DMS53 treated with DMSO at 0.1 percent for 48 hours (cell line): ENCODE measurements around the gene ZNF24.
A peak's percentile ranks its signal among the peaks of the same experiment; 100 is the strongest.

Source experiments
- DNase-seq: peaks from one replicate; lab custom pipeline; 2025; ENCODE audit not compliant: unreplicated experiment; lab: John Stamatoyannopoulos, UW

ZNF24 gene

GRCh38 chr18:35355140-35355618 lies 11.0 kb upstream of the ZNF24 start:
- peak; percentile 83 for DNase-seq

DNA sequence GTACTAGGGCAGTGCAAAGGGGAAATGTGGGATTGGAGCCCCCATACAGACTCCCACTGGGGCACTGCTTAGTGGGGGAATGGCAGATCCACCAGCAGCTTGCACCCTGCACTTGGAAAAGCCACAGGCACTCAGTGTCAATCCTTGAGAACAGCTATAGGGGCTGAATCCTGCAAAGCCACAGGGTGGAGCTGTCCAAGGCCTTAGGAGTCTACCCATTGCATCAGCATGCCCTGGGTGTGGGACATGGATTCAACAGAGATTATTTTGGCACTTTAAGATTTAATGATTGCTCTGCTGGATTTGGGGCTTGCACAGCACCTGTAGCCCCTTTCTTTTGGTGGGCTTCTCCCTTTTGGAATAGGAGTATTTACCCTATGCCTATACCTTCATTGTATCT lies 8.6 kb upstream of the ZNF24 start:
- DNase-seq = no peak

GRCh38 chr18:35352283-35352682 lies 8.1 kb upstream of the ZNF24 start:
- no peak for DNase-seq

GRCh38 chr18:35348001-35348400 lies 3.8 kb upstream of the ZNF24 start:
- DNase-seq = no peak

- DNase-seq = no peak
Observed at GRCh38 chr18:35345950-35346349, 1.7 kb upstream of the ZNF24 start.

- peak; percentile 95 for DNase-seq
Observed at GRCh38 chr18:35345460-35345921, 1.3 kb upstream of the ZNF24 start.

GRCh38 chr18:35344736-35345459 lies 678 bp upstream of the ZNF24 start:
- no peak for DNase-seq

DNA sequence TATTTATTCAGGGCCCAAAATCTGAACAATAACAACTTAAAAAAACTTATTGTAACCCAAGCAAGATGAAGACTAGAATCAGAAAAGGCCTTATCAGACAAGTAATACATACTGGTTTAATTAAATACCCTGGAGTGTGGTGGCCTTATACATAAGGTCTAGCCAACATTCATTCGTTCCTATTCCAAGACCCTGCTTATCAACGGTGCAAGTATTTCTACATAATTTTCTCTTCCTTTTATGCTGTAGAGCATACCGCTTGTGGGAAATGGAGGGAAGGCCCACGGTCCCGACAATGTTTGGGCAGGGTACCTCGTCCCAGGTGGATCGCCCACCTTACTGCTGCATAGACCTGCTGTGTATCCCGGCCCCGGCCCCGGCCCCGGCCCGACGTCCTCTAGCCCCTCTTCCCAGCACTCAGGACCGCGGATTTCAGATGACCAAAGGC lies 708 bp downstream of the ZNF24 start:
- DNase-seq = no peak

DNA sequence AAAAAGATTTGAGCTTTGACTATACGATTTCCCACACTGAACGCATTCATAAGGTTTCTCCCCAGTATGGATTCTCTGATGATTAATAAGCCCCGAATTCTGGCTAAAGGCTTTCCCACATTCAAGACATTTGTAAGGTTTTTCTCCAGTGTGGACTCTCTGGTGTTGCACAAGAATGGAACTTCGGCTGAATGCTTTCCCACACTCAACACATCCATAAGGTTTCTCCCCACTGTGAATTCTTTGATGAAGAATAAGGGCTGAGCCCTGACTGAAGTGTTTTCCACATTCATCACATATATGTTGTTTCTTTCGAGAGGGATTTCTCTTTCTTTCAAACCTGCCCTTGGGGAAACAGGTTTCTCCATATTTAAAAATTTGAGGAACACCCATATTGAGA lies 6.9 kb downstream of the ZNF24 start:
- DNase-seq = no peak

DNA sequence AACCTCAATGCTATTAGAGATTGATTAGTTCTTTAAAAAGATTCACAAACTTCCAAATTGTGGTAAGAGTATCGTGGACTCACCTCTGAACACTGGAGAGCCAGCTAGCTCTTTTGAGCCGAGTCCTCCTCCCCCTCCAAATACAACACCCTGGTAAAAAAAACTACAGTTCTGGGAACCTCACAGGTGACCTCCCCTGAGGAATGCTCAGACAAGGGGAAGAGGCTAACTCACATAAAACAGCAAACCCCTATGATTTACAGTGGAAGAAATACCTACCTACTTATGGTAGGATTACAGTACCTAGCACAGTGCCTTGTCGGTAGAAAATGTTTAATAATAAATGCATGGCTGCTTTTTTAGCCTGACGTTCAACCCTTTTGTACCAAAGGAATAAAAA lies 8.4 kb downstream of the ZNF24 start:
- DNase-seq = no peak

GRCh38 chr18:35334821-35335220 lies 9.4 kb downstream of the ZNF24 start:
- DNase-seq = no peak

- DNase-seq = no peak
Observed at GRCh38 chr18:35334212-35334611, 10.0 kb downstream of the ZNF24 start.

DNA sequence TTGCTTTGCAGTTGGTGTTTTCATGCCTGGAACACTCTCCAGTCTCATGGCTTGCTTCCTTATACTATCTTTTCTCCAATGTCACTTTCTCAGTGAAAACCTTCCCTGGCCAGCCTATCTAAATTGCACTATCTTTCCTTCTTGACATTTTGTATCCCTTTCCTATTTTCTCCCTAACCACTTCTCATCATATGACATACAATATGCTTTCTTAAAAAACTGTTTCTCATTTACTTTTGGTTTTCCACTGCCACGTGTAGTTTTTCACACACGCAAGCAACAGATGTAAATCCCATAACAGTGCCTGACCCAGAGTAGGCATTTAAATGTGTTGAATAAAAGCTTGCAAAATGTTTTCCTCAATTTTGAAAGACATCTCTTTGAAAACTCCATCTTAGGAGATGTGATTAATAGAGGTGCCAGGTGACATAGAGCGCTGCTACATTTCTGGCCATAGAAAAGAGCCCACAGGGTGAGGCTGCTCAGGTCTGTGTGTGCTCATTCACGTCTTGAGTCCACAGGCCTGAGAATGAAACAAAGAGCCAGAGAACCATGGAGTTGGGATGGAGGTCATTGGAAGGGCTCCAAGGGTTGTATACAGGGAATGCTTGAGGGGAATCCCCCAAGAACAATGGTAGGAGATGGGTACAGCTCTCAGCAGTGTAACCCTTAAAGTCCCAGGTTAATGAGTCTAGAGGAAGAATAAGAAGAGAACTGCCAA lies 12.7 kb downstream of the ZNF24 start:
- DNase-seq = no peak

DNA sequence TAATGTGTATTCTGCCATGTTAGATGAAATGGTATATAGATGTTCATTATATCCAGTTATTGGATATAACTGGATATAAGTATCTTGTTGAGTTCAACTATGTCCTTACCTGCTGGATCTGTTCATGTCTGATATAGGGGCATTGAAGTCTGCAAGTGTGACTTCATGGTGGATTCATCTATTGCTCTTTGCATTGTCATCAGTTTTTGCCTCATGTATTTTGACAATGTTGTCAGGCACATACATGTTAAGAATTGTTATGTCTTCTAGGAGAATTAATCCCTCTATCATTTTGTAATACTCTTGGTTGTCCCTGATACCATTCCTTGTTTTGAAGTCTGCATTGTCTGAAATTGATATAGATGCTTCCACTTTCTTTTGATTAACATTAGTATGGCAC lies 15.4 kb downstream of the ZNF24 start:
- DNase-seq = no peak

GRCh38 chr18:35326695-35327387 lies 17.4 kb downstream of the ZNF24 start:
- peak; percentile 33 for DNase-seq

DNA sequence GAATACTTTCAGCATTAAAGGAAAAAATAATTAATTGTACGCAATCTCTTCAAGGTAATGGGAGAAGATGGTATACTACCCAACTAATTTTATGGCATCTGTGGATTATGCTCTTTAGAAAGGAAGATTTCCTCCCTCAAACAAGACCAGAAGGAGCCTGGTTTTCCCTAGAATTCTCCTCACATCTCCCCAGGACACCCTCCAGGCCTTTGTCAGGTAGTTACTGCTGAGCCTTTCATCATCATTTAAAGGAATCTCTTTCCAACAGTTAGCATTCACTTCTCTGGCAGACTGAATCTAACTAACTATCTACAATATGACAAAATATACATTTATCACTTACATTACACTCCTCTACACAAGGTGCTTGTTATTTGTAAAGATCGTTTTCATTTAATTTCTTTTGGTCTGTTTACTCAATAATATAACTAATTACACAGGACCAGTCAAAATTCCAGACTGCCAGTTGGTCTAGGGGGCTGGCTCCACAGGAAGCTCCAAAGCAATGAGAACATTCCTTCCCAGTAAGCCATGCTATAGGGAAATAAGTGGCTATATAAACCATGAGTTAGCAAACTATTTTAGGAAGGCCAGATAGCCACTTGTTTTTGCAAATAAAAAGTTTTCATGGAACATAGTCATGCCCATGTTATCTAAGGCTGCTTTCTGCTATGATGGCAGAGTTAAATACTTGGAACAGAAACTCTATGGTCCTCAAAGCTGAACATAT lies 19.1 kb downstream of the ZNF24 start:
- DNase-seq = no peak

- no peak for DNase-seq
Observed at GRCh38 chr18:35322486-35323458, 21.4 kb downstream of the ZNF24 start.

DNA sequence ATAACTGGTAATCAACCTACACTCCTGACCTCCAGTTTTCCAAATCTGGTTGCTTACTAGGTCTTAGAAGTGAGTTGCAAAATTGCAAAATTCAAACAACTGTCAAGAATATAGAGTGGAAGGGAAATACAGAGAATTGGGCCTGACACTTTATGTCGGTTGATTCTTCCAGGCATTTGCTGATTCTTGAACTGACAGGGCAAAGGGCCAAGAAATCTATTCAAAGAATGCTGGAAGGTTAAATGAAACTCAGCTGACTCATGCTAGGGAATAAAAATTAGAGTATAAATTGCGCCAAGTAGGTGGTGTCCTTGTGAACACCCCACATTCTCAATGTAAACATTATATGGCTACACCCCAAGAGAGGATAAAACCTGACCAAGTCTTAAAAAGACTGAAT lies 32.7 kb downstream of the ZNF24 start:
- no peak for DNase-seq

GRCh38 chr18:35306588-35307250 lies 37.5 kb downstream of the ZNF24 start:
- DNase-seq = no peak
